Measurements from ENCODE around the gene TACR1. TPM values are rescaled to one million over a fixed set of nuclear protein-coding genes. Genes with fewer than 3 reads are reported as not detected.

Gene TACR1
- total and polyA plus RNA-seq, 2 of the 13 experiments (the other 11 are each of a cell fraction or from before 2014, with no cell fraction given): not detected

GRCh38 chr2:75041731-75042600 lies 157.4 kb downstream of the TACR1 start (continued):
- no peak for TF ChIP-seq BCLAF1 (IDR thresholded peaks at IDR 0.05)
- TF ChIP-seq ZNF629 (CRISPR knock-in tag; conservative IDR thresholded peaks at IDR 0.05): no peak
- TF ChIP-seq ZNF142 (CRISPR knock-in tag; IDR thresholded peaks at IDR 0.05): no peak
- TF ChIP-seq ZSCAN22 (CRISPR knock-in tag; IDR thresholded peaks at IDR 0.05): no peak
- no peak for TF ChIP-seq HMG20A (CRISPR knock-in tag; IDR thresholded peaks at IDR 0.05; ENCODE audit: borderline replicate concordance)
